GM23338 (cell line): ENCODE measurements around the gene CAMSAP1.

Source experiments
- CTCF ChIP-seq, 2 experiments: fragments of 200-600 bp in 1 of 2; sonication (generic) in 1 of 2; conservative IDR thresholded peaks; 2 replicates each; pipeline versions ENCODE4 v1.5.1 to v1.6.1; 2016 to 2017; ENCODE audit warnings: antibody characterized with exemption in 2 of 2, low read depth in 2 of 2, mild to moderate bottlenecking in 2 of 2, moderate library complexity in 1 of 2
- REST ChIP-seq: IDR thresholded peaks from one replicate; pipeline ENCODE4 v1.6.1; 2018; ENCODE audit warnings: antibody characterized with exemption; ENCODE audit not compliant: unreplicated experiment

- TF ChIP-seq CTCF (conservative IDR thresholded peaks at IDR 0.05; ENCODE audit: low read depth in 2 of 2): no peak
- TF ChIP-seq REST: no peak
Observed at GRCh38 chr9:135761845-135762168, 145.5 kb downstream of the CAMSAP1 start.
